Measurements from ENCODE around the gene MCF2.
"Not testable (repeated sequence)": the region's sequence is repeated elsewhere in the genome, so short reads cannot be mapped to it uniquely, and the experiment has no call there.

Gene MCF2

GRCh38 chrX:139708067-139708466 lies at the start of gene MCF2:
TSS of gene MCF2 (minus strand) at chrX:139708167. CDS start at chrX:139651744, 56,423 bp downstream.
- no peak for DNase-seq (ENCODE audit: low read depth)

GRCh38 chrX:139751053-139751452 lies 43.1 kb upstream of the MCF2 start:
- DNase-seq (ENCODE audit: low read depth): no peak

GRCh38 chrX:139750390-139750789 lies 42.4 kb upstream of the MCF2 start:
- no peak for DNase-seq (ENCODE audit: low read depth)

DNA sequence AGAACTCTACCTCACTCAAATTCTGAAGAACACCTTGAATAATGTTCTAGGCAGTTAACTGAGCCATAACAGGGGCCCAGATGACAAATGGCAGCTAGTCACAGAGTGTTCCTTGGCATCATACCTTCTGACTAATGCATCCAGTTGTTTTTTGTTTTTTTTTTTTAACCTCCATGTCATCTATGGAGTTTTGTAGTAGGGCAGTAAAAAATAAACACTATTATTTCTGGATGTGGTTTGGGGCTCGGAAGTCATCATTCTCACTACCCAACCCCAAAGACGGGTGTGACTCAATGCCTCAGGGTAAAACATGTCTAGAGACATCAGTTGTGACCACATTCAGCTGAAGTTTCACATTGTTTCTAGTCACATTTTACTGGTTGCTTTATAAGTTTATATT lies 31.2 kb upstream of the MCF2 start:
- no peak for DNase-seq (ENCODE audit: low read depth)

DNA sequence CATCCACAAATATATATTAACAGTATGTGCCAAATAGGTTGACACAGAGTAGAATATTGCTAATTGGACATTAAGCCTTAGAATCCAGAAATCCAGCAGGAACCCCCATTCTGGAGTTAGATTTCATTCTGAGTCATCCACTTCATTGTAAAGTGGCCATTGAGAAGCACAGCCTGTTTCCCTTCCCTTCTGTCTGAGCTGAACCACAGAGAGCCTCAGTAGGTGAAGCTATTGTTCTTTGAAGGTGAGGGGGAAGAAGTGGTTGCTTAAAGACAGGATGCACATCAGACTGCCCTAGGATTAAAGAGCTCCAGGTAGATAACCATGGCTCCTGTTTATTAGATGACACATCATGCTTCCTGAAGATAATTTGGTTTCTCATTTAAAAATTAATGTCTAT lies 30.6 kb upstream of the MCF2 start:
- no peak for DNase-seq (ENCODE audit: low read depth)

GRCh38 chrX:139736151-139736550 lies 28.2 kb upstream of the MCF2 start:
- DNase-seq (ENCODE audit: low read depth): no peak

- DNase-seq (ENCODE audit: low read depth): no peak
Measured at GRCh38 chrX:139734996-139735395, 27.0 kb upstream of the MCF2 start.

DNA sequence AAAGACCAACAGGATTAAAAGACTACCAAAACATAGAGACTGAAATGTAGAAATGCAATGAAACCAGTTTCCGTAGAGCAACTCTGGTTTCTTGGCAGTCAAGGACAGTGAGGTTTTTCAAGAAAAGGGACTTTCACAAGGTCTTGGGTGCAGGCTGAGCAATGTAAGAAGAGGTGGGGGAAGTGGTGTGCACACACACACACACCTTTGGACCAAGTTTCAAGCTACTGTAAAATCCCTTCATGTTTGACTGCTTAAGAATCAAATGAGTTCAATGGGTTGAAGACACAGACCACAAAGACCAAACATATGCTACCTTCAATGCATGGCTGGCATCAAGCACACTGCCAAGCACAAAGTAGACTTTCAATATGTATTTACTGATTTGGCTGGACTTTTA lies 17.8 kb upstream of the MCF2 start:
- DNase-seq (ENCODE audit: low read depth): no peak

DNA sequence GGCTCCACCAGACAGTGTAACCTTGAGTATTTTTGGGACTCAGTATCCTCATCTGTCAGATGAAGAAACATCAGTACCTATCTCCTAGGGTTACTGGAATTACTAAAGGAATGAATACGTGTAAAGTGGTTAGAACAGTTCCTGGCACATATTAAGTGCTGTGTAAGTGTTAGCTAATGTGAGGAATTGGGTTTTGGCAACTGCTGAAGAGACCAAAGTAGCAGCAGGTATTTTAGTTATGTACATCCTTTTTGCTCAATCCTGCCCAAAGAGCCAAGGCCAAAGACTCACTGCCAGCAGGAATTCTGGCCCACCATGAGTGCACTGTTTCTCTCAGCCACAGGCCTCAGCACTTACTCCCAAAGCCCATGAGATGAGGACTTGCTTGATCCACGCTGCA lies 16.7 kb upstream of the MCF2 start:
- DNase-seq (ENCODE audit: low read depth): no peak

GRCh38 chrX:139720979-139721378 lies 13.0 kb upstream of the MCF2 start:
- no peak for DNase-seq (ENCODE audit: low read depth)

DNA sequence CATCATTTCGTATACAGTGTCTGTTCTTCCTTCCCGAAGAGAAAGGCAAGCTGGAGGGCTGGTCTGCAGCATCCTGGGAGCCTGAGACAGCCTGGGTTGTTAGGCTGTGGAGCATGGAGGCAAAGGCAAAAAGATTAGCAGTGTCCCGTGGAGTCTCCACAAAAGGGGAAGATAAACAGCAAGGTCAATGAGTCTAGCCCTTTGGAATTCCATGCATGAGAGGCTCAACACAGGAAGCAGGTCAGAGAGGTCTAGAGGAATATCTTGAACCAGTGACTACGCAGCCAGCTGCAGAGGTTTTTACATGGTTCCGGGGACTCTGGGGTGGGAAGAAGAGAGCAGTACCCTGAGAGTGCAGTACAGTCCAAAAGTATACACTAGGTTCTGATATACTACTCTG lies 12.2 kb upstream of the MCF2 start:
- DNase-seq (ENCODE audit: low read depth): no peak

GRCh38 chrX:139702658-139703057 lies 5.3 kb downstream of the MCF2 start:
- DNase-seq (ENCODE audit: low read depth): no peak

- no peak for DNase-seq (ENCODE audit: low read depth)
Measured at GRCh38 chrX:139692908-139693307, 15.1 kb downstream of the MCF2 start.

- DNase-seq (ENCODE audit: low read depth): no peak
Measured at GRCh38 chrX:139692506-139692849, 15.5 kb downstream of the MCF2 start.

GRCh38 chrX:139691843-139692505 lies 16.0 kb downstream of the MCF2 start:
- no peak for DNase-seq (ENCODE audit: low read depth)

DNA sequence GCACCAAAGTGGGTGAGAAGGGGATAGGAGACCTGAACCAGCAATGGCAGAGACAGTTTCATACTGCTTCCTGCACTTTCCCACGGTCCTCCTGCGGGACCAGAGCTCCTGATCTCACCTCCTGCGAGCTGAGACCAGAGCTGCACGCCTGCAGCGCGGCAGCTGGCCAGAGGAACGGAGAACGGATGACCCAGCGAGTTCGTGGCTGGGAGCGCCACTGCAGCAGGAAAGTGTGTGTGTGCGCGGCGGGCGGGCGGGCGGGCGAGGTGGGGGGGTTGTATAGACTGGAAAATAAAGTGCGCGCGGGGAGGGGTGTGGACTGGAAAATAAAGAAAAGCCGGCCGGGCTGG lies 16.5 kb downstream of the MCF2 start:
- no peak for DNase-seq (ENCODE audit: low read depth)

DNA sequence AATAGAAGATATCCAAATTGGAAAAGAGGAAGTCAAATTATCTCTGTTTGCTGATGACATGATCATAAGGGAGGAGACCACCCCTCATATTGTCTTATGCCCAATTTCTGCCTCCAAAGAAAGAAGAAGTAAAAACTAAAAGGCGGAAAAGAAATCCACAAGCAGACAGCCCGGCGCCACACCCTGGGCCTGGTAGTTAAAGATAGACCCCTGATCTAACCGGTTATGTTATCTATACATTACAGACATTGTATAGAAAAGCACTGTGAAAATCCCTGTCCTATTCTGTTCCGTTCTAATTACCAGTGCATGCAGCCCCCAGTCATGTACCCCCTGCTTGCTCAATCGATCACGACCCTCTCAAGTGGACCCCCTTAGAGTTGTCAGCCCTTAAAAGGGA lies 22.8 kb downstream of the MCF2 start:
- not testable (repeated sequence) for DNase-seq (ENCODE audit: low read depth)

DNA sequence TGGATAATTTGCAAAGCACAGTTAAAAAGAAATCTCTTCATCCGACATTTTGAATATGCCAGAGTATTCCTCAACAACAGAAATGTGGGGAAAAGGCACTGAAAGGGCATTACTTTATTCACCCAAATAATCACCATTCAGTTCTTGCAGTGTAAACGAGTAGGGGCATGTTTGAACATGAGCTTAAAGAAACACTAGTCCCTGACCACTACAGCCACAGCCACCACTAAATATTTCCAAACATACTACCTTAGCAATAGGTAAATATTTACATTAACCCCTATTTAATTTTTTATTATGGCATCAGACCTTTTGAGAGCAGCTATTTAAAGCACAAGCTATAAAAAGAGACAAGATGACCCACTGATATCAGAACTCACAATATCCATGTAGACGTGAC lies 27.6 kb downstream of the MCF2 start:
- no peak for DNase-seq (ENCODE audit: low read depth)

GRCh38 chrX:139647597-139647996 lies 60.4 kb downstream of the MCF2 start:
- DNase-seq (ENCODE audit: low read depth): no peak

GRCh38 chrX:139642241-139642927 lies 65.6 kb downstream of the MCF2 start:
- DNase-seq (ENCODE audit: low read depth): no peak

GRCh38 chrX:139640259-139640658 lies 67.7 kb downstream of the MCF2 start:
- DNase-seq (ENCODE audit: low read depth): no peak

- no peak for DNase-seq (ENCODE audit: low read depth)
Measured at GRCh38 chrX:139639253-139639652, 68.7 kb downstream of the MCF2 start.

- DNase-seq (ENCODE audit: low read depth): no peak
Measured at GRCh38 chrX:139600105-139600504, 107.9 kb downstream of the MCF2 start.

GRCh38 chrX:139596068-139596467 lies 111.9 kb downstream of the MCF2 start:
- no peak for DNase-seq (ENCODE audit: low read depth)
